Coronary artery (tissue), 2 donors: ENCODE results near the gene ZNF593OS.

Source experiments
- DNase-seq: peaks from one replicate; pipeline ENCODE4 v3.0.0-alpha.2; 2017; ENCODE audit warnings: low spot score
- H3K27ac ChIP-seq, 2 donors: fragments of 200-600 bp; sonication (generic); one replicate each; pipeline ENCODE4 v1.5.1; 2016 to 2019
- H3K4me3 ChIP-seq: fragments of 200-600 bp; sonication (generic); 2 replicates; pipeline ENCODE4 v1.5.1; 2016; ENCODE audit warnings: mild to moderate bottlenecking, moderate library complexity
- CTCF ChIP-seq: fragments of 200-600 bp; sonication (generic); IDR thresholded peaks from one replicate; pipeline ENCODE4 v1.5.1; 2019; ENCODE audit warnings: antibody characterized with exemption

Gene ZNF593OS

GRCh38 chr1:26169669-26170471 lies 1.8 kb downstream of the ZNF593OS start, which contains the start of gene ZNF593:
ZNF593 (plus strand) TSS chr1:26169908; CDS start chr1:26169984, 76 bp downstream.
- DNase-seq: peak; percentile 93
- peak within 1 kb of the TSS; percentile 93 for H3K4me3 ChIP-seq
- TF ChIP-seq CTCF: peak; percentile 88

GRCh38 chr1:26169198-26169554 lies 2.5 kb downstream of the ZNF593OS start:
- peak overlapping the region; percentile 68 to 82 for H3K27ac ChIP-seq
- TF ChIP-seq CTCF: no peak
- H3K4me3 ChIP-seq: peak overlapping the region; percentile 93
- DNase-seq: no peak

More at GRCh38 chr1:26169669-26170471, 1.8 kb downstream of the ZNF593OS start, which contains the start of gene ZNF593:
- H3K27ac ChIP-seq: peak within 1 kb of the TSS; percentile 68 to 82

GRCh38 chr1:26168410-26169197 lies 3.0 kb downstream of the ZNF593OS start, which contains the start of gene C1orf232:
C1orf232 (minus strand) TSS chr1:26168963; CDS start chr1:26168499, 464 bp downstream.
- no peak for TF ChIP-seq CTCF
- H3K4me3 ChIP-seq: peak within 1 kb of the TSS; percentile 93
- H3K27ac ChIP-seq: peak within 1 kb of the TSS; percentile 68 to 82
- DNase-seq: no peak

GRCh38 chr1:26166719-26167281 lies 4.8 kb downstream of the ZNF593OS start:
- no peak overlapping the region for H3K27ac ChIP-seq

GRCh38 chr1:26164861-26165842 lies 6.5 kb downstream of the ZNF593OS start:
- DNase-seq: no peak
- Histone ChIP-seq H3K27ac (peak overlapping the region in 1 of 2 donors; percentile 65), H3K4me3 (peak overlapping the region; percentile 71)
- TF ChIP-seq CTCF: no peak

More at GRCh38 chr1:26166719-26167281, 4.8 kb downstream of the ZNF593OS start:
- no peak for DNase-seq
- no peak for TF ChIP-seq CTCF
- no peak overlapping the region for H3K4me3 ChIP-seq
